GM19324 (cell line): ENCODE results near the gene ZNF726.
A peak's percentile ranks its signal among the peaks of the same experiment; 100 is the strongest.
"Not testable (repeated sequence)": the region's sequence is repeated elsewhere in the genome, so short reads cannot be mapped to it uniquely, and the experiment has no call there.

Experiments
- ATAC-seq: cut with Tn5 transposase; IDR thresholded peaks from one replicate; pipeline ENCODE4 v1.9.1; 2021; ENCODE audit warnings: mild to moderate bottlenecking, moderate library complexity; ENCODE audit not compliant: unreplicated experiment, low FRiP score

Gene ZNF726

GRCh38 chr19:23914402-23915286 lies at the start of gene ZNF726:
Gene ZNF726 (plus strand): TSS chr19:23914886. CDS start chr19:23914995, 109 bp downstream.
- ATAC-seq: peak; percentile 82

GRCh38 chr19:23867895-23868294 lies 46.8 kb upstream of the ZNF726 start:
- ATAC-seq: no peak

GRCh38 chr19:23868630-23869029 lies 46.1 kb upstream of the ZNF726 start:
- no peak for ATAC-seq

GRCh38 chr19:23872282-23872919 lies 42.3 kb upstream of the ZNF726 start:
- ATAC-seq: no peak

GRCh38 chr19:23876261-23876660 lies 38.4 kb upstream of the ZNF726 start:
- no peak for ATAC-seq

- ATAC-seq: not testable (repeated sequence)
Observed at GRCh38 chr19:23876756-23877155, 37.9 kb upstream of the ZNF726 start.

- ATAC-seq: no peak
Observed at GRCh38 chr19:23882493-23882892, 32.2 kb upstream of the ZNF726 start.

- no peak for ATAC-seq
Observed at GRCh38 chr19:23884363-23884762, 30.3 kb upstream of the ZNF726 start.

GRCh38 chr19:23887642-23888041 lies 27.0 kb upstream of the ZNF726 start:
- ATAC-seq: no peak

GRCh38 chr19:23896096-23896495 lies 18.6 kb upstream of the ZNF726 start:
- not testable (repeated sequence) for ATAC-seq

- ATAC-seq: no peak
Observed at GRCh38 chr19:23896912-23897311, 17.8 kb upstream of the ZNF726 start.

GRCh38 chr19:23901360-23901759 lies 13.3 kb upstream of the ZNF726 start:
- no peak for ATAC-seq

- ATAC-seq: no peak
Observed at GRCh38 chr19:23904406-23904805, 10.3 kb upstream of the ZNF726 start.

- ATAC-seq: no peak
Observed at GRCh38 chr19:23905771-23906170, 8.9 kb upstream of the ZNF726 start.

- ATAC-seq: no peak
Observed at GRCh38 chr19:23906835-23907234, 7.9 kb upstream of the ZNF726 start.

GRCh38 chr19:23908165-23908564 lies 6.5 kb upstream of the ZNF726 start:
- no peak for ATAC-seq

GRCh38 chr19:23909222-23909621 lies 5.5 kb upstream of the ZNF726 start:
- no peak for ATAC-seq

- no peak for ATAC-seq
Observed at GRCh38 chr19:23913931-23914330, 755 bp upstream of the ZNF726 start.

GRCh38 chr19:23916991-23917390 lies 2.3 kb downstream of the ZNF726 start:
- ATAC-seq: no peak

- ATAC-seq: no peak
Observed at GRCh38 chr19:23917856-23918255, 3.2 kb downstream of the ZNF726 start.

GRCh38 chr19:23925285-23925684 lies 10.6 kb downstream of the ZNF726 start:
- no peak for ATAC-seq

GRCh38 chr19:23932878-23933277 lies 18.2 kb downstream of the ZNF726 start:
- ATAC-seq: no peak
